Renal pelvis (tissue), 12 donors: Measurements from ENCODE around the gene COPZ2. TPM values are rescaled to one million over a fixed set of nuclear protein-coding genes. Genes with fewer than 3 reads are reported as not detected.
"Not testable (repeated sequence)": the region's sequence is repeated elsewhere in the genome, so short reads cannot be mapped to it uniquely, and the experiment has no call there.

Experiments used
- DNase-seq: peaks from one replicate; pipeline ENCODE4 v3.0.0-alpha.2; 2013
- long read RNA-seq, 16 experiments: transcript quantifications; one replicate each; lab custom pipeline, GENCODE V29; 2026
- polyA plus RNA-seq, 3 donors: library from polyadenylated mRNA; unstranded; fragments of 120-200 nt; gene quantifications; one replicate each; pipeline ENCODE4 v1.2.1, GENCODE V29; 2013; ENCODE audit not compliant: insufficient read length in 3 of 3

COPZ2 gene, protein sequence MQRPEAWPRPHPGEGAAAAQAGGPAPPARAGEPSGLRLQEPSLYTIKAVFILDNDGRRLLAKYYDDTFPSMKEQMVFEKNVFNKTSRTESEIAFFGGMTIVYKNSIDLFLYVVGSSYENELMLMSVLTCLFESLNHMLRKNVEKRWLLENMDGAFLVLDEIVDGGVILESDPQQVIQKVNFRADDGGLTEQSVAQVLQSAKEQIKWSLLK
- polyA plus RNA-seq, result 10 to 100 TPM; 17.3 to 19.3 (median 18.0) TPM
- long read RNA-seq, donor 1, transcript COPZ2-210 (9 exons, 895 nt), result major isoform, 6 of 6 reads
- long read RNA-seq, donor 1, partial matches to known transcripts, result 0 of 6 reads
- long read RNA-seq, donor 1, other reads (novel, unspliced or antisense), result 0 of 6 reads
- long read RNA-seq, donor 2, transcript COPZ2-210 (9 exons, 895 nt), result major isoform, 7 of 13 reads
- long read RNA-seq, donor 2, partial matches to known transcripts, result 6 of 13 reads
- long read RNA-seq, donor 2, other reads (novel, unspliced or antisense), result 0 of 13 reads
- long read RNA-seq, donor 3, partial matches to known transcripts, result 0 of 4 reads
- long read RNA-seq, donor 3, other reads (novel, unspliced or antisense), result 0 of 4 reads
- long read RNA-seq, donor 4, partial matches to known transcripts, result 0 of 5 reads
- long read RNA-seq, donor 4, other reads (novel, unspliced or antisense), result 0 of 5 reads
- long read RNA-seq, donor 5, result 0 reads
- long read RNA-seq, donor 6, transcript COPZ2-210 (9 exons, 895 nt), result major isoform, 7 of 282 reads
- long read RNA-seq, donor 6, partial matches to known transcripts, result 221 of 282 reads
- long read RNA-seq, donor 6, other reads (novel, unspliced or antisense), result 54 of 282 reads
- long read RNA-seq, donor 7, partial matches to known transcripts, result 0 of 3 reads
- long read RNA-seq, donor 7, other reads (novel, unspliced or antisense), result 0 of 3 reads
- long read RNA-seq, donor 8, transcript COPZ2-210 (9 exons, 895 nt), result major isoform, 6 of 23 reads
- long read RNA-seq, donor 8, partial matches to known transcripts, result 12 of 23 reads
- long read RNA-seq, donor 8, other reads (novel, unspliced or antisense), result 5 of 23 reads
- long read RNA-seq, donor 9, transcript COPZ2-210 (9 exons, 895 nt), result major isoform, 6 of 303 reads
- long read RNA-seq, donor 9, partial matches to known transcripts, result 240 of 303 reads
- long read RNA-seq, donor 9, other reads (novel, unspliced or antisense), result 56 of 303 reads
- long read RNA-seq, donor 10, partial matches to known transcripts, result 213 of 233 reads
- long read RNA-seq, donor 10, other reads (novel, unspliced or antisense), result 19 of 233 reads
- long read RNA-seq, donor 11, transcript COPZ2-210 (9 exons, 895 nt), result major isoform, 6 of 167 reads
- long read RNA-seq, donor 11, partial matches to known transcripts, result 155 of 167 reads
- long read RNA-seq, donor 11, other reads (novel, unspliced or antisense), result 6 of 167 reads
- long read RNA-seq, donor 12, transcript COPZ2-210 (9 exons, 895 nt), result major isoform, 6 of 6 reads
- long read RNA-seq, donor 12, partial matches to known transcripts, result 0 of 6 reads
- long read RNA-seq, donor 12, other reads (novel, unspliced or antisense), result 0 of 6 reads
- long read RNA-seq, donor 13, partial matches to known transcripts, result 0 of 1 reads
- long read RNA-seq, donor 13, other reads (novel, unspliced or antisense), result 0 of 1 reads
- long read RNA-seq, donor 14, result 0 reads
- long read RNA-seq, donor 15, result 0 reads
- long read RNA-seq, donor 16, transcript COPZ2-210 (9 exons, 895 nt), result major isoform, 5 of 6 reads
- long read RNA-seq, donor 16, partial matches to known transcripts, result 0 of 6 reads
- long read RNA-seq, donor 16, other reads (novel, unspliced or antisense), result 0 of 6 reads

DNA sequence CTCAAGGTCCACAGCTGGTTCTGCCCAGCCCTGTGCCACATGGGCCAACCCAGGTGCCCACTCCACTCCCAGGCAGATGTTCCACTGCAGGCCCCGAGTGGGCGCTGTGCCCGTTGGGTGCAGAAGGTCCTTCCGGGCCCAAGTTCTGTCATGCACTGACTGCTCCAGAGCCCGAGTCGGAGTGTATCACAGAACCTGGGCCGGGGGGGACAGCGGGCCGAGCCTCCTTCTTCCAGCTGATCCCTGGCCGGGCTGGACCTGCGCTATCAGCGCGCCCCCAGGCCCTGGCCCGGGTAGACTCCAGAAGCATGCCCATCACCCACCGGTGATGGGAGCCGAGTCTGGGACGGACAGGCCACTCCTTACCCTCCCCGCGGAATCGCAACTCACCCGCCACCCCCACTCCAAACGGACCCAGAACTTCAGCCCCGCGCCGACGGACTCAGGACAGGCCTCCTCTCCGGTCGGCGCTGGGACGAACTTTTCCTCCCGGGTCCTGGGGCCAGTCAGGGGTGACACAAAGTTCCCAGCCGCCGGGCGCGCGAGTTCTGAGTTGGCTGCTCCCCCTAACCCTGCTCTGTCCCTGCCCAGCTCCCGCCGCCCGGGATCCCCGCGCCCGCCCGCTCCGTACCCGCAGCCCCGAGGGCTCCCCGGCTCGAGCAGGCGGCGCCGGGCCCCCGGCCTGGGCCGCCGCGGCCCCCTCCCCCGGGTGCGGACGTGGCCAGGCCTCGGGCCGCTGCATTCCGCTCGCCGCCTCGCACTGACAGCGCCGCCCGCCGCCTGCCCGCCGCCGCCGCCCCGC is at the start of gene COPZ2:
Gene COPZ2 (minus strand): TSS at position 762 of the 802 bp plus-strand sequence. CDS start 20 bp downstream, at position 742.
- DNase-seq, result peak; percentile 26

DNA sequence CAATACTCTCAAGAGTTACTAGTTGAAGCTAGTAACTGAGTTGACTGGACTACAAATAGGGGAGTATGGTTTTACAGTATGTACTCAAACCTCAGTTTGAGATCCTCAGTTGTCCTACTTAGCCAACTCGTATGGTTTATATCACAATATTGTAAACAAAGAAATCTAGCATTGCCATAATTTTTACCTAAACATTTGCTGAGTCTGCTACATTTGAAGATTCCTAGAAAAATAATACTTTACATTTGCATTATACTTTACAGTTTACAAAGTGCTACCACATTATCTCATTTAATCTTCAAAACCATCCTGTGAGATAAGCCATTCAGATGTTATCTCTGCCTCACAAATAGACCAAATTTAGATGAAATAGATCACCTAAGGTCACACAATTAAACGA is 47.3 kb upstream of the COPZ2 start:
- no peak for DNase-seq

DNA sequence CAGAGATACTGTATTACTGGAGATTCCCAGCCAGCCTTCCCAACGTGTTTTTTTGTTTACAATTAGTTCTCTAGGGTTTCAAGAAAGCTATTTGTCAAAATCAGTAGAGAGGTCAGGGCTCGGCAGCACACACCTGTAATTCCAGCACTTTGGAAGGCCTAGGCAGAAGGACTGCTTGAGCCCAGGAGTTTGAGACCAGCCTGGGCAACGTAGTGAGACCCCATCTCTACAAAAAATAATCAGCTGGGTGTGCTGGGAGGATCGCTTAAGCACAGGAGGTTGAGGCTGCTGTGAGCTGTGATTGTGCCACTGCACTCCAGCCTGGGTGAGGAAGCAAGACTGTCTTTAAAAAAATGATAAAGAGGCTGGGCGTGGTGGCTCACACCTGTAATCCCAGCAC is 44.3 kb upstream of the COPZ2 start:
- DNase-seq, result no peak

DNA sequence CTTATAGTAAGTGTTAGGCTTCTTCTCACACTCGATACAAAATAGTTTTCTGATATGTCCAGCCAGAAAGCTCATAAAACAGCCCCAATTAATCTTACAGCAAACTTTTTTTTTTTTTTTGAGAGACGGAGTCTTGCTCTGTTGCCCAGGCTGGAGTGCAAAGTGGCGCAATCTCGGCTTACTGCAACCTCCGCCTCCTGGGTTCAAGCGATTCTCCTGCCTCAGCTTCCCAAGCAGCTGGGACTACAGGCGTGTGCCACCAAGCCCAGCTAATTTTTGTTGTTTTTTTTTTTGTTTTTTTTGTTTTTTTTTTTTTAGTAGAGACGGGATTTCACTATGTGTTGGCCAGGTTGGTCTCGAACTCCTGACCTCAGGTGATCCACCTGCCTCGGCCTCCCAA is 39.6 kb upstream of the COPZ2 start:
- DNase-seq, result not testable (repeated sequence)

DNA sequence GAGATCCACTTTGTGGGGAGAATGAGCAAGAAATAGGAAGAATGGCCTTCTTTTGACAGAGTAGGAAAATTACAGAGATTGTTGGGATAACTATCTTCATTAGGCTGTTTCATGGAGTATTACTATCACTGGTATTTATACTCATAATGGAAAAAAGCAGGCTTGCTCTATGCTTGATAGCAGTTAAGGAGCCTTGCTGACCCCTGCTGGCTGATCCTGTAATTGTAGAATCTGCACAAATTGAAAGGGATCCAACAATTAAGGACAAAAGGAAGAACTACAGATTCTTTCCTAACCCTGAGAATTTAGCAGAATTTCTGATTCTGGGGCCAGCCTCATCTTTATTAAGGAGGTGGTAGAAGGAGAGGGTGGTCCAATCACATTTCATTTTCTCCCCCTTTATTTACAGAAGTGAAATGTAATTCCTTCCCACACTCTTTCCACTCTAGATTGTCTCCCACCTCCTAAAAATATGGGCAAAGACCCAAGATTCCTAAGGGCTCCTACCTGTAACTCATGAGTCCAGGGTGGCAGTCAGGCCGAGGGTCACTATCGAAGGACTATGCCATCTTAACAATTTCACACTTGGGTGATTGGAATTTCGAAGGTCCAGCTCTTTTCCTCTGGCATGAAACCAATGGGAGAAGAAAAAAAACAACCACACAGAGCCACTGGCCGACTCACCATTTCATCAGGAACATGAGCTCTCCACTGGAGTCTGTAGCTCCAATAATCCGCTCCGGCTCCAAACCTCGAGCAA is 36.9 kb upstream of the COPZ2 start:
- peak; percentile 80 for DNase-seq

DNA sequence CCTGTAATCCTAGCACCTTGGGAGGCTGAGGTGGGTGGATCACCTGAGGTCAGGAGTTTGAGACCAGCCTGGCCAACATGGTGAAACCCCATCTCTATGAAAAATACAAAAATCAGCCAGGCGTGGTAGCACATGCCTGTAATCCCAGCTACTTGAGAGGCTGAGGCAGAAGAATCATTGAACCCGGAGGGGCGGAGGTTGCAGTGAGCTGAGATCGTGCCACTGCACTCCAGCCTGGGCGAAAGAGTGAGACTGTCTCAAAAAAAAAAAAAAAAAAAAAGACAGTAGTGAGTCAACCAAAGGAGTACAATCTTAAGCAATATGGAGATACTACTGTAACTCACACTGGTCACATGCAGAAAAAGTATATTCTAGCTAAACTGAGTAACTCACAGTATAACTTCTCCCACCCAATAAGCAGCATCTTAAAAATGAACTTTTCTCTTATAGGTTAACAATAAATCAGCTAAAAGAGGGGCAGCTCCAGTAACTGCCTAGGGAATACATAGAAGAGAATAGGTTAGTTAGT is 36.0 kb upstream of the COPZ2 start:
- DNase-seq, result not testable (repeated sequence)

DNA sequence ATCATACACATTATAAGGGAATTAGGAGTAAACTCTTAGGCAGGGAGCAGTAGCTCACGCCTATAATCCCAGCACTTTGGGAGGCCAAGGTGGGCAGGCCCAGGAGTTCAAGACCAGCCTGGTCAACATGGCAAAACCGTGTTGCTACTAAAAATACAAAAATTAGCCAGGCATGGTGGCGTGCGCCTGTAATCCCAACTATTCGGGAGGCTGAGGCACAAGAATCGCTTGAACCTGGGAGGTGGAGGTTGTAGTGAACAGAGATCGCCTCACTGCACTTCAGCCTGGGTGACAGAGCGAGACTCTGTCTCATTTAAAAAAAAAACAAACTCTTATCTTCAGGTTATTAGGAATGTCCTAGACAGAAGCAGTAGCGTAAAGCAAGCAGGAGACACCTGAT is 35.2 kb upstream of the COPZ2 start:
- DNase-seq, result not testable (repeated sequence)

DNA sequence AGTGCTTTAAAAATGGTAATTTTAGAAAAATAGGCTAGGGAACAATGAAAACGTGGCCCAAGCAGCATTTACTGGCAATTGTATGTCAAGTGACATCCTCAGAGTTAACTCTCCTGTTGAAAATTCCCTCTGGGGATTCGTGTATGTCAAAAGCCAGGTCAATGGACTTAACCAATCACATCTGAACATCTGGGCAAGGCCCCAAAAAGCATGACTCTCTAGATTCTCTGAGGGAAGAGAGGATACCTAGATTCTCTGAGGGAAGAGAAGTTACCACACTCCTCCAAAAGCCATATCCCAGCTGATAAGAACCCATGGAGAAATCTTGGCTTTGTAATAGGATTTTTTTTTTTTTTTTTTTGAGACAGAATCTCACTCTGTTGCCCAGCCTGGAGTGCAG is 34.1 kb upstream of the COPZ2 start:
- no peak for DNase-seq

DNA sequence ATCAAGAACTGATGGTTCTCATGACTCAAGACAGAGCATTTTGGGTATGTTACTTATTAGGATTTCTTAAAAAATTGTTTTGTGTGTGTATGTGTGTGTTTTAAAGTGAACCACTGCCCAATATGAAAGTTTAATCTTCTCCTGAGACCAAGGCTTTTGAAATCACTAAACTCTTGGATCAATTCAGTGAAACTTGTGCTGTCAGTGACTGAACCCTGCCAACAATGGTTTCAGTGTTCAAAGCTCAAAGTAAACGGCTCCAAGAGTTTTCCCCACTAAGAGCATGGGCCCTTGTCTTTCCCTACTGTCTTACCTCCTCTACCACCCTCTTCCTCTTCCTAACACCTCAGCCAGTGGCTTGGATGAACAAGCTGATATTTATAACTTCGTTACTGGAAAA is 32.6 kb upstream of the COPZ2 start:
- no peak for DNase-seq

DNA sequence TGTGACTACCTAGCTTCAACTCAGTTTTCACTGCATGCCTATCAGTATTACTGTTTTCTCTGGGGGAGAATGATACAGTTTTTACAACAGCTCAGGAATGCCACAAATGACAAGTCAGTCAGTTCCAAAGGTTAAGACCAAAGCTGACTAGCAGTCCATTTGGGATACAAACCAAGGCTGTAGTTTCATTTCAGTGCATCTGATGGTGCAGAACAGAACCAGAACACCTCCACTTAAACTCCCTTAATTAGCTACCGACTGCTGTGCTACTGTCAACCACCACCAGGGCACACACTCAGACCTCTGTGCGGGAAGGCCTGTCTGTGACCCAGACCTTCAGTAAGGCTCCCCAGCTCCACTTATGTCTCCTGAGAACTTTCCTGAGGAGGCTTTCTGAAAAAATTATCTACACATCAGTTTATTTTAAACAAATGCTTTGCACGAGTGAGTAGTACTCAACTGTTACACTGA is 30.9 kb upstream of the COPZ2 start:
- no peak for DNase-seq

DNA sequence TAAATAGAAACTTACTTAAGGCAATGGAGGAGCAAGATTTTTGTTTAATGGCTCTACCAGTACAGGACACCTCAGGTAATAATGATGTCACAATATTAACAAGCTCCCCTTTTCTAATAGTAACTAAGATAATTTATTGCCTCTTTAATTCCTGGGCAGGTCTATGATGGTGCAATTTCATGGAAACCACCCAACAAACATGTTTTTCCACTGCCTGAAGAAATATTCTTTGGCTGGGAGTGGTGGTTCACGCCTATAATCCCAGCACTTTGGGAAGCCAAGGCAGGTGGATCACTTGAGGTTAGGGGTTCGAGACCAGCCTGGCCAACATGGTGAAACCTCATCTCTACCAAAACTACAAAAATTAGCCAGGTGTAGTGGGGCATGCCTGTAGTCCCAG is 30.2 kb upstream of the COPZ2 start:
- not testable (repeated sequence) for DNase-seq

DNA sequence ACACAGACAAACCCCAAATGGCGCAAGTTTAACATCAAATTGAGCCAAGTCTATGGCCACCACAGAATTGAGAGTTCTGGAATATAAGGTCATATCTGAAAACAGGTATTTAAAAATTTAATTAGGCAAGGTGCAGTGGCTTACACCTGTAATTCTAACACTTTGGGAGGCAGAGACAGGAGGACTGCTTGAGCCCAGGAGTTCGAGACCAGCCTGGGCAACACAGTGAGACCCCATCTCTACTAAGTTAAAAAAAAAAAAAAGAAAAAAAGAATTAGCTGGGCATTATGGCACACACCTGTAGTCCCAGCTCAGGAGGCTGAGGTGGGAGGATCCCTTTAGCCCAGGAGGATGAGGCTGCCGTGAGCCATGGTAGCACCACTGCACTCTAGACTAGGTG is 29.6 kb upstream of the COPZ2 start:
- no peak for DNase-seq

DNA sequence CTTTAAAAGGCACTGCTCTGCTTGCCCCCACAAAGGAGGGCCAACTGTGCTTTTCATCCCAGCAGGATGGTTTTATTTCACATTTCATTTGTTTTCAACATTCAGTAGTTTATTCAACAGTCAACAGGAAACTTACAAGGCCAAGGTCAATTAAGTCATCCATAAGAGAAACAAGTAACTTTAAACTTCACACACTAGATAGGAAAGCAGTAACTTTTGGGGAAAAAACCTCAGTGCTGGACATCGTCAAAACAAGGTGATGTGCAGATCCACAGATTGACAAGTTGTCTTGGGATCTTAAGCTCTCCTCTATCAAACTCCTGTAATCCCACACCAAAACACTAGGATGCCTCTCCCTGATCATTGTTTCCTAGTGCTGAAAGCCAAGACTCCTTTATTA is 29.1 kb upstream of the COPZ2 start:
- no peak for DNase-seq

DNA sequence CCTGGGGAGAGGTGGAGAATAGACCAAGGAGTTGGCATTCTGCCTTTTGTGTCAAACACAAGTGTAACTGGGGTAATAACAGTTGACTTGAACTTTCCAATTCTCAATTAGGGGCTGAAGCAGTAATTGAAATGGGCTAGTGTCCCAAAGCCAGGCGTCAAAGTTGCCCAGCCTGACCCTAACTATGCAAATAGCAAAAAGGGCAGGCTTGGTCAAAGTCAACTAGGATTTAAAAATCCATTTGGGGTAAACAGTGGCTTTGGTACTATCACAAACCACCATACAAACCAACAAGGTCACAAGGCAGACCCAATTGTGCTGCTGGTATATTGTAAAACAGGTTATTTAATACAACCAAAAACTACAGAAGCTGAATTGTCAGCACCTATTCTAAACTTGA is 28.6 kb upstream of the COPZ2 start:
- no peak for DNase-seq

DNA sequence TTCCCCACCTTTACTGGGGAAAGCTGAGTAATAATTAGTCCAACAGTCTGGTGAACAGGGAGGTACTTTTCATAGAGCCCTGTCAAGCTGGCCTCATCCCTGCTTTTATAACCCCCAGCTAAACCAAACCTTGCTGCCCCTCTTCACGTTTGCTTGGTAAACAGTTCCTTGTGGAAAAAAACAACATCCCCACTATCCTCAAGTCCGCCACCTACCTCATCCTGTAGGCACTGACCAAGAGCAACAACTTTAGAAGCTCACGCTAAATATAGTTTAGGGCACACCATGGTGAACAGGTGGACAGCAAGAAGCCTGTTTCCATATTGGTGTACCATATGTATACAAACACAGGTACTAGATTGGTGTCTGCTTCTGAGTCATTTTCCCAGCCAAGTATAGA is 27.0 kb upstream of the COPZ2 start:
- DNase-seq, result no peak

DNA sequence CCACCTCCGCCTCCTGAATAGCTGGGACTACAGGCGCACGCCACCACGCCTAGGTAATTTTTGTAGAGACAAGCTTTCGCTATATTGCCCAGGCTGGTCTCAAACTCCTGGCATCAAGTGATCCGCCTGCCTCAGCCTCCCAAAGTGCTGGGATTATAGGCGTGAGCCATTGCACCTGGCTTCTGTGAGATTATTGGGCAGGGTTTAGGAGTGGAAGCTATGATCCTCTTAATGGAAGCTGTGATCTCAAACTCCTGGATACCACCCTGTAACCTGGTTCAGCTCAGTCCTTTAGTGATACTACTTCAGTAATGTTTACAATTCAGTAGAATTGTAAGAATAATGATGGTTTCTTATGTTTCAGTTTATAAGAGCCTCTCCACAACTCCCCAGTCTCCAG is 24.7 kb upstream of the COPZ2 start:
- DNase-seq, result no peak

DNA sequence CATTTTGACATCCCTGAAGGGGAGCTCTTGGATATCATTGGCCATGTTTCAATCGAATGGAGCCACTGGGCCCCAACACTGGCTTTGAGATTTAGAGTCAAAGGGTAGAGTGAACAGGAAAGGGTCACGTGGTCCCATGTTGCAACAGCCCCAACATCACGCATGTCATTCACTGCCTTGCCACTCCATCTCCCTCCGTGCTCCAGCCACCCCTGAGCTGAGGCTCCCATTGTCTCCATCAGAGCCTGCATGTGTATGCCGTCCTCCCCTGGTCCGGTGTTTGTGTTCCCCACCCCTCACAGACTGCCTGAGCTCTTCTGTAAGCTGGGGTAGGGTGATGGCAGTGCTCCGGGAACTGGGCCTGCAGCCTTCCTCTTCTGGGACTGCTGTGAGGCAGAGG is 22.7 kb upstream of the COPZ2 start:
- no peak for DNase-seq

DNA sequence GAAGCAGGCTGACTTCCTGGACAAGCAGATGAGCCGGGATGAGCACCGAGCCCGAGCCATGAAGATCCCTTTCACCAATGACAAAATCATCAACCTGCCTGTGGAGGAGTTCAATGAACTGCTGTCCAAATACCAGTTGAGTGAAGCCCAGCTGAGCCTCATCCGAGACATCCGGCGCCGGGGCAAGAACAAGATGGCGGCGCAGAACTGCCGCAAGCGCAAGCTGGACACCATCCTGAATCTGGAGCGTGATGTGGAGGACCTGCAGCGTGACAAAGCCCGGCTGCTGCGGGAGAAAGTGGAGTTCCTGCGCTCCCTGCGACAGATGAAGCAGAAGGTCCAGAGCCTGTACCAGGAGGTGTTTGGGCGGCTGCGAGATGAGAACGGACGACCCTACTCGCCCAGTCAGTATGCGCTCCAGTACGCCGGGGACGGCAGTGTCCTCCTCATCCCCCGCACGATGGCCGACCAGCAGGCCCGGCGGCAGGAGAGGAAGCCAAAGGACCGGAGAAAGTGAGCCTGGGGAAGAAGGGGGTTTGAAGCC is 21.6 kb upstream of the COPZ2 start:
- no peak for DNase-seq
